Embryonic facial prominence (tissue), 1 donor: Measurements from ENCODE around the gene ENTR1.
A peak's percentile ranks its signal among the peaks of the same experiment; 100 is the strongest.
"Not testable (repeated sequence)": the region's sequence is repeated elsewhere in the genome, so short reads cannot be mapped to it uniquely, and the experiment has no call there.

Source experiments
- DNase-seq: peaks from one replicate; pipeline ENCODE4 v3.0.0-alpha.2; 2016; ENCODE audit errors: extremely low spot score

The ENTR1 gene

DNA sequence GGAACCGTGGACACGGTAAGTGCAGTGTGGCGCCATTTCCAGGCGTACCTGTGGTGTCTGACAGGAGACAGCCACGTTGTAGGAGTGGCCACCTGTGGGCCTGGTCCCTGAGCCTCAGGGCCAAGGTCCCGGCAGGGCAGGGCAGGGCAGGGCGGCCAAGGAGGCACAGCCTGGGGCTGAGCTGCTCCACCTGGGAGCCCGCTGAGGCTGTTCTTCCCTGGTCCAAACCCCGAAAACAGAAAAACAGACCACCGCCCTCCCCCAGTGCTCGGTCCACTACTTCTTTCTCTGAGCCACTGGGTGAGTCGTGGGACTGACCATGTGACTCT is 8.6 kb upstream of the ENTR1 start:
- no peak for DNase-seq

DNA sequence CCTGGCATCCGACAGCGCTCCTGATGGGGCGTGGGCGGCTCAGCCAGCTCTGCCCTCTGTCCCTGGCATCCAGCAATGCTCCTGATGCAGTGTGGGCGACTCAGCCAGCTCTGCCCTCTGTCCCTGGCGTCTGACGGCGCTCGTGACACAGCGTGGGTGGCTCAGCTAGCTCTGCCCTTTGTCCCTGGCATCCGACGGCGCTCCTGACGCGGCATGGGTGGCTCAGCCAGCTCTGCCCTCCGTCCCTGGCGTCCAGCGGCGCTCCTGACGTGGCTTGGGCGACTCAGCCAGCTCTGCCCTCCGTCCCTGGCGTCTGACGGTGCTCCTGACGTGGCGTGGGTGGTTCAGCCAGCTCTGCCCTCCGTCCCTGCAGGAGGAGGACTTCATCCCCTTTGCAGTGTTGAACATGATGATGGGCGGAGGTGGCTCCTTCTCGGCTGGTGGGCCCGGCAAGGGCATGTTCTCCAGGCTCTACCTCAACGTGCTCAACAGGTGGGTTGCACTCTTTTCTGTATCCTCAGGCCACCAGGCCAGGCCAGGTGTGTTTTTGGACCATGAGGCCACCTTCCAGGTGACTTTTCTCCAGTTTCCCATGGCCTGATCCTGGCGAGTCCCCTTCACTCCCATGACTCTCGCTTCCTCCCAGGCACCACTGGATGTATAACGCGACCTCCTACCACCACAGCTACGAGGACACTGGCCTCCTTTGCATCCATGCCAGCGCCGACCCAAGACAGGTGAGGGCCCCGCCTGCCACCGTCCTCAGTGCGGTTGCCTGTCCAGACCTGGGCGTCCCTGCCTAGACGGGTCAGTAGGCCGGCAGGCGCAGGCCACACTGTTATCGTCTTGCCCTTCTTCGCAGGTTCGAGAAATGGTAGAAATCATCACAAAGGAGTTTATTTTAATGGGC is 8.0 kb upstream of the ENTR1 start:
- DNase-seq: no peak

DNA sequence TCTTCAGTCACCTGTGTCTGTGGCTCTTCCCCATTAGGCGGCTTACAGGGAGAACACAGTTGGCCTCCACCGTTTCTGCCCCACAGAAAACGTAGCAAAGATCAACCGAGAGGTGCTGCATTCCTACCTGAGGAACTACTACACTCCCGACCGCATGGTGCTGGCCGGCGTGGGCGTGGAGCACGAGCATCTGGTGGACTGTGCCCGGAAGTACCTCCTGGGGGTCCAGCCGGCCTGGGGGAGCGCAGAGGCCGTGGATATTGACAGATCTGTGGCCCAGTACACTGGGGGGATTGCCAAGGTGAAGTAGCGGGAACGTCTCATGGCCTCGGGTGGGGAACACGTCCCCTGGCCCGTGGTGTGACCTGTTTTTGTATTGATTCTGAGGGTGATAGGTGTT is 6.5 kb upstream of the ENTR1 start:
- DNase-seq: no peak

GRCh38 chr9:136416427-136416826 is 6.0 kb upstream of the ENTR1 start:
- no peak for DNase-seq

- no peak for DNase-seq
These were observed 2.5 kb upstream of the ENTR1 start for GRCh38 chr9:136412962-136413361.

GRCh38 chr9:136411378-136411777 is 964 bp upstream of the ENTR1 start:
- no peak for DNase-seq

DNA sequence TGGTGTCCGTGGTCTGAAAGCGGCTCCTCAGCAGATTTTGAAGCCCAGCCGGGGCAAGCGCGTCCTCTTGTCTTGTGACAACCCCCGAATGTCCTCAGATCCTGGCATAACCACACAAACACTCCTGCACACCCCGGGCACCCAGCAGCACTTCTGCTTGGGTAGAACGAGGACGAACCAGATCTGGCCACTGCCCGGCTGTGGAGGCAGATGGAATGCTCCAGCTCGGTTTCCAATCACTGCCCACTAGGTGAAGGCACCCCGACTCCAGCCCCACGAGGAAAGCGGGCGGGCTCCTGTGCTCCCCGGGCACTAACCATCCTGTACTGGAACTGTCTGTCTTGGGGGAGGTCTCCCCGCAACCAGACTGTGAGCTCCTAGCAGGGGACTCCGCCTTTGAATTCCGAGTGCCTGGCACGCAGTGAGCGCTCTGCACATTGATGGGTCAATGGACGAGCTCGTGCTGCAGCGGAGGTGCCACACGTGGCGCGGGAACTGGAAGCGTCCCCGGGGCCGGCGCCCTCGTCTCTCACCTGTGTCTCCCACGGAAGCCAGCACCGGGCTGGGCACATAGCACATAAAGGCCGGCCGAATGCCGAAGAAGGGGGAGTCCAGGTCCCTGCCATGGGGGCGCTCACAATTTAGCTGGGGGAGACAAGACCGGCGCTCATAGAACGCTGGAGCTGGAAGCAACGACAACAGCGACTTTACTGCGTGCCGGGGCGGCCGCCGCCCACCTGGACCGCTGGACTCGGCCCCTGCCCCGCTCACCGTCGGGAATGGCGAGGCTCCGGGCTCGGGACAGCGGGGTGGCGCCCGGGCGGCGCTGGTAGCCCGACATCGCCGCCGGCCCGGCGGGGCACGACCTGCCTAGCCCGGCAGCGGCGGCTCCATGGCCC is 608 bp downstream of the ENTR1 start:
- DNase-seq: no peak

DNA sequence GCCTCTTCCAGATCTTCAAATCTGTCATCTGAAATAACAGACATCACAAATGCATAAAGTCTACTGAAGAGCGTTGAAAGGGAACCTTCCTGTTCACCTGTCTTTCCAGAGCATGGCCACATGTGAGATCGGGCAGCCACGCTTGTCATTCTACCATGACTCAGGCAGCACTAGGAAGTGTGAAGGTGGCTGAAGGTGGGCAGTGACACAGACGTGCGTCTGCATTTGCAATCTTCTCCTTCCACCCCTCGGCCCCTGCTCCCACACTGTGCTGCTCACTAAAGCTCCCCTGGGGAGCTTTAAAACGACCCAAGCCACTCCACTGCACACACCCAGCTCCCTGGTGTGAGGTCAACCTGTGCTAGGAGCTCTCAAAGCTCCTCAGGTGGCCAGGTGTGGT is 2.5 kb downstream of the ENTR1 start:
- no peak for DNase-seq

- not testable (repeated sequence) for DNase-seq
These were observed 3.4 kb downstream of the ENTR1 start for GRCh38 chr9:136407061-136407460.

GRCh38 chr9:136405904-136406303 is 4.5 kb downstream of the ENTR1 start:
- DNase-seq: not testable (repeated sequence)

DNA sequence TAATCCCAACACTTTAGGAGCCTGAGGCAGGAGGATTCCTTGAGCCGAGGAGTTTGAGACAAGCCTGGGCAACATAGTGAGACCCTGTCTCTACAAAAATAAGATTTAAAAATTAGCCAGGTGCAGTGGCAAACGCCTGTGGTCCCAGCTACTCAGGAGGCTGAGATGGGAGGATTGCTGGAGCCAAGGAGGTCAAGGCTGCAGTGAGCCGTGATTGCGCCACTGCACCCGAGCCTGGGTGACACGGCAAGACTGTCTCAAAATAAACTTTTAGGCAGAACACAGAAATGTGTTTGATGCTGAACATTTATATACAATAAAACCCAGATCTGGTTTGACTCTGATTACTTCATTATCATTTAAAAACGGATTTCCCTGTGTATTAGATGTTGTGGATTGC is 4.9 kb downstream of the ENTR1 start:
- DNase-seq: no peak

- DNase-seq: no peak
These were observed 5.6 kb downstream of the ENTR1 start for GRCh38 chr9:136404801-136405136.

- no peak for DNase-seq
These were observed 6.3 kb downstream of the ENTR1 start for GRCh38 chr9:136403915-136404800.

- no peak for DNase-seq
These were observed 6.9 kb downstream of the ENTR1 start for GRCh38 chr9:136403538-136403914.

DNA sequence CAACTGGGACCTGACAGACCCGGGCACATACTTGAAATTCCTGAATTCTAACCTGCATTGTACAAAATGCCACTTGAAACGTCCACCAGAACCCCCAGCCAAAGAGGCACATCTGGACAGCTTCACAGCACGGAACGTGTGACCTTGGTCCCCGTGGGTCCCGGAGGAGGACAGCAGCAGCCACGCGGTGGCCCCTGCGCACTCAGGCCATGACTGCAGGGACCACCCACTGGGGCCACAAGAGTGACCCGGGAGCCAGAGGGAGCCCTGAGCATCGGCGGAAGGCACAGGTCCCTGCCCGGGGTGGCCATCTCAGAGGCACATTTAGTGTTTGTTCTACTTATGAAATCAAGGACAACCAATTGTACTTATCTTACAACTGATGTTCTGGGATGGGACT is 8.3 kb downstream of the ENTR1 start:
- DNase-seq: no peak

GRCh38 chr9:136401173-136401922 is 9.1 kb downstream of the ENTR1 start:
- no peak for DNase-seq

DNA sequence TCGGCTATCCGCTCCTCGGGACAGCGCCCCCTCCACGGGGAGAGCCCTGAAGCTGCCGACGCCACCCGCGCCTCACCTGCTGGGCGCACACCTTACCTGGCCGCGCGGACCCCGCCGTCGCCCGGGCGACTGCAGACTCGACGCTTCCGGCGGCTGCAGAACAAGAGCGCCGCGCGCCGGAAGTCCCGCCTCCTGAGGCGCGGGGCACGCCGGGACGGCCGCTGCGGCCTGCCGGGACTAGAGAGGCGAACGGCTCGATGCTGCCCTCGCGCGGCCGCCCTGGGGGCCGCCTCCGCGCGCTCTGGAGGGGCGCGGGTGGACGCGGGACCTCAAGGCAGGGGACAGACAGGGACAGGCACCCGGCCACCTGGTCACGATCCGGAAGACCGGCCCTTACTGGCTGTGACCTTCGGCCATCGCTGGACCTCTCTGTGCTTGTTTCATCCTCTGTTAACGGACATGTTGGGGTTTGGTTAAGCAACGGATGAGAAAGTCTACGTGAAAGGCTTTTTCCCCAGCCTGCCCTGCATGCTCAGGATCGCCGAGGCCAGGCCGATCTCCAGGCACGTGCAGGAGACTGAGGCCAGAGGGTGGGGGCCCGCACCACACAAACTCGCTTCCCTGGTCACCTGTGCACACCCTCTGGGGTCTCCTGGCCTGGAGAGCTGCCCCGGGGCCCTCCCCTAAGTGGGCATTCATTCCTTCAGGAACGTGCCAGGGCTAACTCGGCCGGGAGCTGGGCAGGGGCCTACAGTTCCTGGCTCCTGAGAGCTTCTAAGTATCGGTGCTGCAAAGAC is 10.2 kb downstream of the ENTR1 start, which contains the start of gene SNAPC4:
Gene SNAPC4, minus strand, starts transcription at position 133 of the 797 bp plus-strand sequence. CDS start 1,742 bp downstream, outside the sequence.
- DNase-seq: peak; percentile 76

DNA sequence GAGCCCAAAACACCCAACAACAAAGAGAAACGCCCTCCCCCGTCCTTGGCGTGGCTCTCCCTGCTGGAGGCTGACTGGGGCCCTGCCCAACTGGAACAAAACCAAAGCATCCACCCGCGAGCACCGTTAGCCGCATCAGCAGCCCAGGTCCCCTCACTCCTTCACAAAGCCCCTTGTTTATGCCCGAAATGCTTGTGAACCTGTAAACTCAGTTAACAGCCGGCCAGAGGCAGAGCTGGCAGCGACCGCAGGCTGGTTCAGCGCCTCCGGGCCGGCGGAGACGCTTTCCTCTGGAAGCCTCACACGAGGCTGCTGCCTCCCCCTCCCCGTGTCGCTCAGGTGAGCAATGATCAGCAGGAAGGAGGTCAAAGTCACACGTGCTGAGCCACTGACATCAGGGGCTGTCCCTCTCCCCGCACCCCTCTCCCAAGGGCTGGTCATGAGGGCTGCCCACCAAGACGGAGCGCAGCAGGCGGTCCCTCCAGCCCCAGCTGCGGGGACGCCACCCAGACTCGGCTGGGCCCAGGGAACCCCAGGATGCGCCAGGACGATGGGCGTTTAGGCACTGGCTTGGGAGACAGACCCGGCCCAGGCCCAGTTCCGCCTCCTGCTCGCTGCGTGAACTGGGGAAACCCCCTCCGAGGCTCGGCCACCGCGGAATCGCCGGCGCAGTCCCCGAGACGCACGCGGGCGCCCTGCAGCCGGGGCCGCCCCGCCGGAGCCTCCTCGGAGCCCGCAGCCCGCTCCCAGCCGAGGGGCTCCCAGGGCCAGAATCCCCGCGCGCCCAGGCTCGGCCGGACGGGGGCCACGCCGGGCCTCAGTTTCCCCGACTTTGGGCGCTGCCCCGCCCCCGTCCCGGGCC is 11.0 kb downstream of the ENTR1 start:
- DNase-seq: no peak

DNA sequence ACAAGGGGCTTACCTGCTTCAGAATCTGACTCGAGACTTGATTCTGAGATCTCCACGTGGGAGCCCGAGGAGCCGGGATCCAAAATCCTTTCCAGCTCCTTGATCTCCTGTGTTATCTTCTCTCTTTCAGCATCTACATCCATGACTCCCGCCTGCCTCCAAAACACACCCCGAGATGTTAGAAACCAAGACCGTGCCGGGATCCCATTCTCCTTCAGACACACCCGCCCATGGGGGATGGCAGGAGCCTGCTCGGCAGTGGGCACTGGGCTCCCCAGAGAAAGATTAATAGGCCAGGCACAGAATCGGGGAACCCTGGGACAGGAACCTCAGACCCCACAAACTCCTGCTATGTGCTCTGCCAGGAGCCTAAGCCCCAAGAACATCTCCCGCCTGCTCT is 12.1 kb downstream of the ENTR1 start:
- no peak for DNase-seq
